Measurements from ENCODE around the gene GNB1L.
A peak's percentile ranks its signal among the peaks of the same experiment; 100 is the strongest.

The GNB1L gene

DNA sequence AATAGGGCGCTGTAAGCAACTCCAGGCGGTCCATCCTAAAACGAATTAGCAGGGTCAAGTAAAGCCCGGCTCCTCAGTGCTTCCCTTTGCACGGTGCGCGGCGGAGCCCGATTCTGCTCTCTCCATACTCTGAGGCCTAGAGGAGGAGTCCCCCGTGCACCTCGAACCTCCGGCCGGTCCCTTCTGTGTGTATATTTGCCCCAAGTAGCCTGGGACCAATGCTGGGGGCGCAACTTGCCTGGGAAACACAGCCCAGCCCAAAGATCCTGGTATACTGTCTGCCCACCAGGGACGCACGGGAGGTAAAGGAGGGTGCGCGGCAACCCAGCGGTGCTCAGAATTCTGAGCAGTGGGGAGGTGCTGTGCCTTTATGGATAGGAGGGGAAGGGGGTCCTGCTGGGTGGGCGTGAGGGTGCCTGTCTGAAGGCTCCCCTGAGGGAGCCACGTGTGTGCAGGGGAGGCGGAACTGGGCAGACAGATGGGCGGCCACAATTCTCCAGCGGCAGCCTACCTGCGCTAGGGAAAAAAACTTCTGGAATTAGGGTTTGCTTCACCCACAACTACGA, 98.9 kb downstream of the GNB1L start:
- peak; percentile 35 for ATAC-seq
- TF ChIP-seq, protein P1, sequence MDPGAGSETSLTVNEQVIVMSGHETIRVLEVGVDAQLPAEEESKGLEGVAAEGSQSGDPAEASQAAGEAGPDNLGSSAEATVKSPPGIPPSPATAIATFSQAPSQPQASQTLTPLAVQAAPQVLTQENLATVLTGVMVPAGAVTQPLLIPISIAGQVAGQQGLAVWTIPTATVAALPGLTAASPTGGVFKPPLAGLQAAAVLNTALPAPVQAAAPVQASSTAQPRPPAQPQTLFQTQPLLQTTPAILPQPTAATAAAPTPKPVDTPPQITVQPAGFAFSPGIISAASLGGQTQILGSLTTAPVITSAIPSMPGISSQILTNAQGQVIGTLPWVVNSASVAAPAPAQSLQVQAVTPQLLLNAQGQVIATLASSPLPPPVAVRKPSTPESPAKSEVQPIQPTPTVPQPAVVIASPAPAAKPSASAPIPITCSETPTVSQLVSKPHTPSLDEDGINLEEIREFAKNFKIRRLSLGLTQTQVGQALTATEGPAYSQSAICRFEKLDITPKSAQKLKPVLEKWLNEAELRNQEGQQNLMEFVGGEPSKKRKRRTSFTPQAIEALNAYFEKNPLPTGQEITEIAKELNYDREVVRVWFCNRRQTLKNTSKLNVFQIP (CRISPR knock-in tag; IDR thresholded peaks at IDR 0.05; ENCODE audit: borderline replicate concordance, low read depth) = no peak
- TF ChIP-seq RARB (CRISPR knock-in tag; IDR thresholded peaks at IDR 0.05) (no peak), CSDC2 (CRISPR knock-in tag; IDR thresholded peaks at IDR 0.05) (no peak)

DNA sequence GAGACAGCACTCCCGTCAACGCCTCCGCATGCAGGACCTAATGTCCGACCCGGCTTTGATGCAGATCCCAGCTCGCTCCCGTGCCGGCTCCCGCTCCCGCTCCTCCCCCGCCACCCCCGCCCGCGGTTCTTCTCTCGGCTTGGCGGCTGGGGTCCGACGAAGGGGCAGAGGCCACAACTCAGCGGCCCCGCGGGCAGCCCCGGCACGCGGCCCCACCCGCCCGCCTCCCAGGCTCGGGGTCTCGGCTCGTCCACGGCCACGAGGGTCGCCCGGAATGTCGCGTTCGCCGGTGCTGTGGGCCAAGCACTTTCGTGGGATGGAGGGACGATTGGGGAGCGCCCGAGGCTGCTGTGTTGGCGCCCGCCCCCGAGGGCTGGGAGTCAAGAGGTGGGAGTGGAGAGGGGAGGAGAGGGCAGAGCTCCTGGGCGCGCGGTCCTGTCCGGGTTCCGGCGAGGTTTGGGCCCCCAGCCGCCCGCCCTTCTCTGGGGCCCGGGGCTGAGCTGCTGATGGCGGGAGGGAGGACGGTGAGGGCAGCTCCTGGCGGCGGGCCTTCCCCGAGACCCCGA, 99.4 kb downstream of the GNB1L start:
- ATAC-seq = no peak
- TF ChIP-seq TOX (CRISPR knock-in tag; IDR thresholded peaks at IDR 0.05; ENCODE audit: borderline replicate concordance) (no peak), ESRRG (CRISPR knock-in tag; IDR thresholded peaks at IDR 0.05) (no peak), SNAI2 (CRISPR knock-in tag; IDR thresholded peaks at IDR 0.05) (no peak), GLIS3 (CRISPR knock-in tag; IDR thresholded peaks at IDR 0.05) (no peak), ZNF70 (CRISPR knock-in tag; IDR thresholded peaks at IDR 0.05) (no peak), OSR1 (CRISPR knock-in tag; IDR thresholded peaks at IDR 0.05) (no peak), CSDC2 (CRISPR knock-in tag; IDR thresholded peaks at IDR 0.05) (no peak)
- TF ChIP-seq, protein P2, sequence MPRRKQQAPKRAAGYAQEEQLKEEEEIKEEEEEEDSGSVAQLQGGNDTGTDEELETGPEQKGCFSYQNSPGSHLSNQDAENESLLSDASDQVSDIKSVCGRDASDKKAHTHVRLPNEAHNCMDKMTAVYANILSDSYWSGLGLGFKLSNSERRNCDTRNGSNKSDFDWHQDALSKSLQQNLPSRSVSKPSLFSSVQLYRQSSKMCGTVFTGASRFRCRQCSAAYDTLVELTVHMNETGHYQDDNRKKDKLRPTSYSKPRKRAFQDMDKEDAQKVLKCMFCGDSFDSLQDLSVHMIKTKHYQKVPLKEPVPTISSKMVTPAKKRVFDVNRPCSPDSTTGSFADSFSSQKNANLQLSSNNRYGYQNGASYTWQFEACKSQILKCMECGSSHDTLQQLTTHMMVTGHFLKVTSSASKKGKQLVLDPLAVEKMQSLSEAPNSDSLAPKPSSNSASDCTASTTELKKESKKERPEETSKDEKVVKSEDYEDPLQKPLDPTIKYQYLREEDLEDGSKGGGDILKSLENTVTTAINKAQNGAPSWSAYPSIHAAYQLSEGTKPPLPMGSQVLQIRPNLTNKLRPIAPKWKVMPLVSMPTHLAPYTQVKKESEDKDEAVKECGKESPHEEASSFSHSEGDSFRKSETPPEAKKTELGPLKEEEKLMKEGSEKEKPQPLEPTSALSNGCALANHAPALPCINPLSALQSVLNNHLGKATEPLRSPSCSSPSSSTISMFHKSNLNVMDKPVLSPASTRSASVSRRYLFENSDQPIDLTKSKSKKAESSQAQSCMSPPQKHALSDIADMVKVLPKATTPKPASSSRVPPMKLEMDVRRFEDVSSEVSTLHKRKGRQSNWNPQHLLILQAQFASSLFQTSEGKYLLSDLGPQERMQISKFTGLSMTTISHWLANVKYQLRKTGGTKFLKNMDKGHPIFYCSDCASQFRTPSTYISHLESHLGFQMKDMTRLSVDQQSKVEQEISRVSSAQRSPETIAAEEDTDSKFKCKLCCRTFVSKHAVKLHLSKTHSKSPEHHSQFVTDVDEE (CRISPR knock-in tag; IDR thresholded peaks at IDR 0.05) = no peak
- TF ChIP-seq, protein P3, sequence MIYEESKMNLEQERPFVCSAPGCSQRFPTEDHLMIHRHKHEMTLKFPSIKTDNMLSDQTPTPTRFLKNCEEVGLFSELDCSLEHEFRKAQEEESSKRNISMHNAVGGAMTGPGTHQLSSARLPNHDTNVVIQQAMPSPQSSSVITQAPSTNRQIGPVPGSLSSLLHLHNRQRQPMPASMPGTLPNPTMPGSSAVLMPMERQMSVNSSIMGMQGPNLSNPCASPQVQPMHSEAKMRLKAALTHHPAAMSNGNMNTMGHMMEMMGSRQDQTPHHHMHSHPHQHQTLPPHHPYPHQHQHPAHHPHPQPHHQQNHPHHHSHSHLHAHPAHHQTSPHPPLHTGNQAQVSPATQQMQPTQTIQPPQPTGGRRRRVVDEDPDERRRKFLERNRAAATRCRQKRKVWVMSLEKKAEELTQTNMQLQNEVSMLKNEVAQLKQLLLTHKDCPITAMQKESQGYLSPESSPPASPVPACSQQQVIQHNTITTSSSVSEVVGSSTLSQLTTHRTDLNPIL (CRISPR knock-in tag; IDR thresholded peaks at IDR 0.05; ENCODE audit: low read depth) = no peak
- TF ChIP-seq, protein P1 (CRISPR knock-in tag; IDR thresholded peaks at IDR 0.05; ENCODE audit: borderline replicate concordance, low read depth) = no peak

DNA sequence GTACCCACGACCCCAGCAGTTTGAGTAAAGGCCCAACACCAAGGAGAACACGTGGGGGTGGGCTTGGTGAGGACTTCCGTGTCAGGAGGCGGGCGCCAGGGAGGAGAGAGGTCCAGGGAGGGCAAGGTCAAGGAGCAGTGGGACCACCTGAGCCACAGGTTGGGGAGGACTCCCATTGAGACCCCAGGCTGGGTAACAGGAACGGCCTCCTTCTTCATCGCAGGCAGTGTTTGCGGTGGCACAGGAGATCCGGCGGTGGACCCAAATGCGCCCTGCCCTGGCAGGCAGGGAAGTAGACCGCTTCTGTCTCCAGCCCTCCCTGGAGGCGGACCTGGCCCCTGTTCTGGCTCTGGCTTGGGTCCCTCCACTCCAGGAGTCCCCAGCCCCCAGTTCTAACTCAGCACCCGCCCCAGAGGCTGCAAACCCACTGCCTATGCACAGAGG, 100.0 kb downstream of the GNB1L start:
- TF ChIP-seq GLIS3 (CRISPR knock-in tag; IDR thresholded peaks at IDR 0.05) (no peak), TOX (CRISPR knock-in tag; IDR thresholded peaks at IDR 0.05; ENCODE audit: borderline replicate concordance) (no peak), ZNF565 (CRISPR knock-in tag; conservative IDR thresholded peaks at IDR 0.05; ENCODE audit: low read depth) (no peak), ZNF8 (CRISPR knock-in tag; IDR thresholded peaks at IDR 0.05) (no peak), RARB (CRISPR knock-in tag; IDR thresholded peaks at IDR 0.05) (no peak), ZC3H10 (CRISPR knock-in tag; IDR thresholded peaks at IDR 0.05) (no peak), ZFP30 (CRISPR knock-in tag; IDR thresholded peaks at IDR 0.05) (no peak), PPARA (CRISPR knock-in tag; IDR thresholded peaks at IDR 0.05; ENCODE audit: borderline replicate concordance) (no peak), ZFP3 (CRISPR knock-in tag; IDR thresholded peaks at IDR 0.05) (no peak), OSR1 (CRISPR knock-in tag; IDR thresholded peaks at IDR 0.05) (no peak), SNAI2 (CRISPR knock-in tag; IDR thresholded peaks at IDR 0.05) (no peak), BACH2 (CRISPR knock-in tag; IDR thresholded peaks at IDR 0.05; ENCODE audit: borderline replicate concordance) (no peak)
- TF ChIP-seq, protein P4, sequence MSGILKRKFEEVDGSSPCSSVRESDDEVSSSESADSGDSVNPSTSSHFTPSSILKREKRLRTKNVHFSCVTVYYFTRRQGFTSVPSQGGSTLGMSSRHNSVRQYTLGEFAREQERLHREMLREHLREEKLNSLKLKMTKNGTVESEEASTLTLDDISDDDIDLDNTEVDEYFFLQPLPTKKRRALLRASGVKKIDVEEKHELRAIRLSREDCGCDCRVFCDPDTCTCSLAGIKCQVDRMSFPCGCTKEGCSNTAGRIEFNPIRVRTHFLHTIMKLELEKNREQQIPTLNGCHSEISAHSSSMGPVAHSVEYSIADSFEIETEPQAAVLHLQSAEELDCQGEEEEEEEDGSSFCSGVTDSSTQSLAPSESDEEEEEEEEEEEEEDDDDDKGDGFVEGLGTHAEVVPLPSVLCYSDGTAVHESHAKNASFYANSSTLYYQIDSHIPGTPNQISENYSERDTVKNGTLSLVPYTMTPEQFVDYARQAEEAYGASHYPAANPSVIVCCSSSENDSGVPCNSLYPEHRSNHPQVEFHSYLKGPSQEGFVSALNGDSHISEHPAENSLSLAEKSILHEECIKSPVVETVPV (CRISPR knock-in tag; IDR thresholded peaks at IDR 0.05) = no peak
- TF ChIP-seq, protein P5, sequence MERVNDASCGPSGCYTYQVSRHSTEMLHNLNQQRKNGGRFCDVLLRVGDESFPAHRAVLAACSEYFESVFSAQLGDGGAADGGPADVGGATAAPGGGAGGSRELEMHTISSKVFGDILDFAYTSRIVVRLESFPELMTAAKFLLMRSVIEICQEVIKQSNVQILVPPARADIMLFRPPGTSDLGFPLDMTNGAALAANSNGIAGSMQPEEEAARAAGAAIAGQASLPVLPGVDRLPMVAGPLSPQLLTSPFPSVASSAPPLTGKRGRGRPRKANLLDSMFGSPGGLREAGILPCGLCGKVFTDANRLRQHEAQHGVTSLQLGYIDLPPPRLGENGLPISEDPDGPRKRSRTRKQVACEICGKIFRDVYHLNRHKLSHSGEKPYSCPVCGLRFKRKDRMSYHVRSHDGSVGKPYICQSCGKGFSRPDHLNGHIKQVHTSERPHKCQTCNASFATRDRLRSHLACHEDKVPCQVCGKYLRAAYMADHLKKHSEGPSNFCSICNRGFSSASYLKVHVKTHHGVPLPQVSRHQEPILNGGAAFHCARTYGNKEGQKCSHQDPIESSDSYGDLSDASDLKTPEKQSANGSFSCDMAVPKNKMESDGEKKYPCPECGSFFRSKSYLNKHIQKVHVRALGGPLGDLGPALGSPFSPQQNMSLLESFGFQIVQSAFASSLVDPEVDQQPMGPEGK (CRISPR knock-in tag; IDR thresholded peaks at IDR 0.05; ENCODE audit: borderline replicate concordance) = no peak
- TF ChIP-seq, protein P3 (CRISPR knock-in tag; IDR thresholded peaks at IDR 0.05; ENCODE audit: low read depth) = no peak
- no peak for ATAC-seq

All from SK-N-SH treated with all-trans-retinoic acid at 6 μM for 48 hours (cell line).